ENCODE measurements around the gene ADAMTS10.

- TF ChIP-seq POLR2A (IDR thresholded peaks at IDR 0.05; ENCODE audit: low read length) (no peak), GATA1 (IDR thresholded peaks at IDR 0.05; ENCODE audit: low read depth, low read length) (no peak)
Measured at GRCh38 chr19:8578642-8579265, 31.8 kb downstream of the ADAMTS10 start.

Measured in erythroblast (primary cell).